Measurements from ENCODE around the gene ADAM19. TPM values are rescaled to one million over a fixed set of nuclear protein-coding genes. Genes with fewer than 3 reads are reported as not detected.

Gene ADAM19
- total RNA-seq, 1 donor from 2014 or later: 8.9 TPM

DNA sequence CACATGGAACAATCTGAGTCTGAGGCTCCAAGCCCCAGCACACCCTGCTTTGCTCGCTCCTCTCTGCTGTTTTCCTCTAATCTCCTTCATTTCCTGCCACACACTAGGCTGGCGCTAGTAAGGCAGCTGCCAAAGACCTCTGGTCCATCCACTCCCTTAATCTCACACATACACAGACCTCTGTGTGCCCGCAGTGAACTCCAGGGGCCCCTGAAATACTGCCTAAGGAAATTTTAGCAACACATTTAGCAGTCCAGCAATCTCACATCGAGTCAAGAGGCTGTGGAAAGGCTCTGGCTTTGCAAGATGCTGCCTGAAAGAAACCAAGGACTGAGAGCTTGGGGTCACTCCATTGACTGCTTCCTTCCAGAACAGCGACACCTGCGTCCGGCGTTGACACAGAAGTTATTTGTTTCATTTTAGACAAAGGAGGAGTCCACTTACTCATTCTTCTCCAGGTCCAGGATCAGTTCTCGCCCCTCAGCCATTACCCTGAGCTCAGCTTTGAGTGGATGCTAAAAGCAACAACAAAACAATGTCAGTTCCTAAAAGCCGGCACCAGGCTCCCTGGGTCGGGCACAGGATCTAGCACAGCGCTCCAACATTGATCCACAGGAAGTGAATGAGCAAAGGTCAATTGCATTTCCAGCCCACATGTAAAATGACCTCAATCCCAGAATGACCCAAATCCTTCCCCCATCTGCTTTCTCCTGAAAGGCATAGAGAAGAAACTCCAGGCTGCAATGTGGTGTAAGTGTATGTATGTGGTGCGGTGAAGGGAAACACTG, 11.5 kb downstream of the ADAM19 start:
- DNase-seq (ENCODE audit: low read depth in 2 of 2): peak; percentile 50 to 90

DNA sequence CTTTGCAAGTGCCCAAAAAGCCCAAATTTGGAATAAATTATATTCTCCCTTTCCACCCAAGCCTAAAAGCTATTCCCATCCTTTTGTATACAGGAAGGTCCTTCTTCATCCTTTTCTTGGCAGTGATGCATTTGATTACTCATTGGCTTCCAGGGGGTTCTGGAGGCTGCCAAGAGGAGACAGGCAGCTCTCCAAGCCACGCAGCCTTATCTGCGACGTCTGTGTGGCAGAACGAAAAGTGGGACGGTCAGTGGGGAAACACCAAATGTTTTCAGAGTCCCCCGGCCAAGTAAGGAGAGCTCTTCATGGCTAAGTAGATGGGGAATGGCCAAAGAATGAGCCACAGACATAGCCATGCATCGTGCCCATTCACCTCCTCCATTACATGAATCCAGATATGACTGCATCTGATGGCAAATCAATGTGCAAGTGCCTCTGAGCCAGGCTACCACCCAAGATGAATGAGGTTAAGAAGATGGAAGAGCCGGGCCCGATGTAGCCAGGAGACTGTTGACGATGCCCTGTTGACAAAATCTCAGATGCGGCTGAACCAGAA, 12.1 kb downstream of the ADAM19 start:
- peak in 1 of 2 donors; percentile 77 for DNase-seq (ENCODE audit: low read depth in 2 of 2)

DNA sequence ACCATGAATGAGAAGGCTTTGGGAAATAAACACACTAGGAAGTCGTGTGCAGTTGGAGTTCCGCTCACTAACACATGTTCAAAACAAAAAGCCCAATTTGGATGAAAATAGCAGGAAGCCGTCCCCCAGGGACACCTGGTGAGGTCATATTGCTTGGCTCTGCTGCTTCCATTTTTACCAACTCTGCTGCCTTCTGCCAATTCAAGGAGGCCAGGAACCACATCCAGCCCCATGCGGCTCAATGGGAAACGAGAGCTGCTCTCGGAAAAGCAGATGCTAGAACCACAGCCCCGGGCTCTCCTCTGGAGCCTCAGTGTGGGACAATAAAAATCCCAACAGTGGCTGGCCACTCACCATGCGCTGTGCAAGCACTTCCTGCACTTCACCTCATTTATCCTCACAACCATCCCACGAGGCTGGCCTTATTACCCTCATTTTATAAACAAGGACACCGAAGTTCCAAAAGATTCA, 13.4 kb downstream of the ADAM19 start:
- peak; percentile 24 to 92 for DNase-seq (ENCODE audit: low read depth in 2 of 2)

DNA sequence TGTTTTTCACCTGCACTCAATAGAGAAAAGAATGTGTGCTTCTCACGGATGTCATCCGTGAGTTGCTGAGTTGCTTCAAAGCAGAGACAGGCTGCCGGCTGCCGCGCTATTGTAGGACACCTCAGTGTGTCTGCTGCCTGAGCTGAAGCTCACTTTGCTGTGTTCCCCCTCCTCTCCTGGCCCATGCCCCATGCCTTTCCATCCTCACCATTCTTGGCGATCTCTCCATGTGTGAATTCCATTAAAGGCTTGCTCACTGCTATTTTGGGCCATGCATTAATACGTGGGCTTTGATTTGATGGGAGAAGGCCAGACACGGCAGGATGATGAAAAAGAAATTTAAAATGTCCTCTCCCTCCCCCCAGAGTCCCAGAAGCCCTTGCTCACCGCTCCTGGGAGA, 14.5 kb downstream of the ADAM19 start:
- DNase-seq (ENCODE audit: low read depth in 2 of 2): no peak

DNA sequence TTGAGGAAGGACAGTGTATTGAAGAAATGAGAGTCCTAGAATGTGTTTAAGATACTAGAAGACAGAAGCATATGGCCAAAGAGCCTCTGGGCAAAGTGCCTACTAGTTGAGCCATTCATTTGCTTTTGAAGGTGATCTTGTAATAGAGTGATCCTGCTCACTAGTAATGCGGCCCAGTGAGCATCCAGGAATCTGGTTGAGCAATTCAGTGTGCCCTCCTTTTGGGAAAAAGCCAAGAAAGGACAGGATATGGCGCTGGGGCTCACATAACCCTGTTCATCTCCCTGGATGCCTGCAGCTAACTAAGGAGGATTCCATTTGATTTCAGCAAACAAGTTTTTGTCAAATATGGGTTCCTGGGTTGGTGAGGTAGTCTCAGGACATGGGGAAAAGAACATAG, 16.3 kb downstream of the ADAM19 start:
- peak; percentile 27 to 43 for DNase-seq (ENCODE audit: low read depth in 2 of 2)

DNA sequence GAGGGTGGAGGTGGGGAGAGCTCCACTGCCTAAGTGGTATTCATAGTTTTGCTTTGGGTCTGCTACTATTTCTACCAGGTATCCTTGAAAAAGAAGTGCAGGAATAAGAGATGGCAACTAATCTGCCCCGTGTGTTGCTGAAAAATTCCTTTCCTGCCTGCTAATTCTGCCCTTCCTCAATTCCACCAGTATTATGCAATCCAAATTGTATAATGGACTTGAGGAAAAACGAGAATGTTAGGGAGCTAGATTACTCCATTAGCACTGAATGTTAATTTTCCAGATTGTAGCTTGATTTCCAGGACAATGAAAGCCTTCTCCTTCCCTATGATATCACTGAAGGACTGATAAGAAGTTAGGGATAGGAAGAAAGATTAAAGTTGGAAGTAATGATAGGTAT, 16.9 kb downstream of the ADAM19 start:
- DNase-seq (ENCODE audit: low read depth in 2 of 2): no peak

DNA sequence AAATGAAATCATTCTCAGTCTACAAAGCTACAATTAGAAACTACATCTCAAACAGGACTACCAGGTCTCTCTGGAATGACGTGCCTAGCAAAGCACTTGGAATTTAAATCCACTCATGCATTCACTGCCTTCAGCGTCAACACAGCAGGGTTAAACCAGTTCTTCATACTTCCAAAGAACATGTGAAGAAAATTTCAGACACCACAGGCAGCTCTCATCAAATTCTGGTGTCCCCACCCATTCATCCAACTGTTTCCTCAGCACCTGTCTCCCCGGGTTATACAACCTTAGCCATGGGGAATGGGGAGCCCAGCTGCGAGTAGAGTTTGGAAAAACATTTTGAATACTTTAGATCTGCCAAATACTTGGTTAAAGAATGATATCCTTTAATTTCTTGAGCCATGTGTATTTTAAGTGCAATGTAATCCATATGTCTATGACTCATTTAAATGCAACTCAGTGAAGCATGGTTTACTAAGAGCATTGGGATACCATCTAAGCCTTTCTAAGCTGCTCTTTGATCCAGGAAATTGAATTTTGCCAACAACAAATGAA, 17.5 kb downstream of the ADAM19 start:
- peak in 1 of 2 donors; percentile 22 for DNase-seq (ENCODE audit: low read depth in 2 of 2)

DNA sequence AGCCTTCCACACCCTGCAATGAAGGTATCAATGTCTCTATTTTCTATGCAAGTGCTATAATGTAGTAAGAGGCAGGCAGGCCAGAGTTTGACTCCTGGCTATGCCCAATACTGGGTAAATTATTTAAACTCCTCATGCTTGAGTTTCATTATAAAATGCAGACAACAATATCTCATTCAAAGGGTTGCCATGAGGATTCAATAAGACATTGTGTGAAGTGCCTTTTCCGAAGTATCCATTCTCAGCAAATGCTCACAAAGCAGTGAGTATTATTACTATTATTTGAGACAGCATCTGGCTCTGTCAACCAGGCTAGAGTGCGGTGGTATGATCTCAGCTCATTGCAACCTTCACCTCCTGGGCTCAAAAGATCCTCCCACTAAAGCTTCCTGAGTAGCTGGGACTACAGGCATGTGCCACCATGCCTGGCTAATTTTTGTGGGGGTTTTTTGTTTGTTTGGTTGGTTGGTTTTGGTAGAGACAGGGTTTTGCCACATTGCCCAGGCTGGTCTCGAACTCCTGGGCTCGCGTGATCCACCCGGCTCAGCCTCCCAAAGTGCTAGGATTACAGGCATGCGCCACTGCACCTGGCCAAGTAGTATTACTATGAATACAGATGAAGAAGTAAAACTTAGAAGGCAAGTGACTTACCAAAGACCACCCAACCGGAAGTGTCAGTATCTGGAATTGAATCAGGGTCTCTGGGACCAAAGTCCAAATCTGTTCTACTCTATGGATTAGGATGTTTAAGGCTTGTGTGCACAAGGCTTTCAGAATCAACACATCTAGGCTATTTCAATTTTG, 18.8 kb downstream of the ADAM19 start:
- no peak for DNase-seq (ENCODE audit: low read depth in 2 of 2)

DNA sequence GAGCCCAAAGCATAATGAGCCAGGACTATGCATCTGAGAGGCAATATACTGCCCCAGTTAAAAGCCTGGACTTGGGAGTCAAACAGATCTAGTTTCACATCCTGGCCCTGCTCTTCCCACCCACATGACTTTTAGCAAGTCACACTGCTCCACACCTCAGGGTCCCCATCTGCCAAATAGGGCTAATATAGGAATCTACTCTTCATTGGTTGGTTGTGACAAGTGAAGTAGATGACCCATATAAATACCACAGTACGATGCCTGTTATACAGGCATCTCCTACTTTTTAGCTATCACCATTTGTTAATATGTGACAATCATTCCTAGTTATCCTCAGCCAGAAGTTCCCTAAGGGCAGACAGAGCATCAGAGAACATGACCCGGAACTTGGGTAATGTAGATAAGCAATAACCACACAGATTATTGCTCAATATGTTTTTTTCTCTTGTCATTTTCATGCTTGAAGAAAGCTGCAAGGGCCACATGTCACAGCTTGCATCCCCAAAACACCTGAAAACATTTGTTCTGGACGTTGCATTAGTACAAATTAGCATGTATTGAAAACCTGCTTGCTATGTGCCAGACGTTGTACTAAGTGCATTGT, 20.4 kb downstream of the ADAM19 start:
- peak in 1 of 2 donors; percentile 30 for DNase-seq (ENCODE audit: low read depth in 2 of 2)

DNA sequence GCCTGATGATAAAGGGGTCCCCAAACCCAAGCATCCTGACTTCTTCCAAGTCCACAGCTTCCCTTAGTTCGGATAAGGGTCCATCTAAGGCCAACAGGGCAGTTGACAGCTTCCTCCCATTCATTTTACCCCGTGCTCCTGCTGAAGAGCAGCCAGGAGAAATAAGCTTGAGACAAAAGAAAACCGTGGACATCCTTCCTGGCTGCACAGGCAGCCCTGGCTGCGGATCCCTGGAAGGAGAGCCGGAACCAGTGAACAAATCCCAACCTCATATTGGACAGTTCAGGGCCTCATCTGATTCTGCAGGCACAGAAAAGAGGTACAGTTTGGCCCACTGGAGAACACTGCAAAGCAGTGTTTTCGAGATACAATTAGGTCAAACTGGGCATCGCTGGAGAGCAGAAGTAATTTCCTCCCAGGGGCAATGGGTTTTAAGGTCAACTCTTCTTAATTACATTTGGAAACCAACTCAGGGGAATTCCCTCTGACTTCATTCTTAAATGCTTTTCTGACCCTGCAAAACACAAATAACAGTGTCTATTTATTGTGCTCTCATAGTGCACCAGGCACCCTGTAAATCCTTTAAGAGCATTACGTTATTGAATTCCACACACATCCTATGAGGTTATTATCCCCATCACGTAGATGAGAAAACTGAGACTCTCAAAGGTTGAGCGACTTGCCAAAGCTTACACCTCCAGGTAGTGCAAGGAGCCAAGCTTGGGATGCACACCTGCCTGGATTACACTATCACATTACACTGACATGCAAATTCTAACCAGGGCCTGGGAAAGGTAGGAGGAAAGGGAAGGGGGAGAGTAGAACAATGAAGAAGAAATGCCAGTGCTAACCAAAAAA, 21.2 kb downstream of the ADAM19 start:
- DNase-seq (ENCODE audit: low read depth in 2 of 2): peak; percentile 74 to 86

DNA sequence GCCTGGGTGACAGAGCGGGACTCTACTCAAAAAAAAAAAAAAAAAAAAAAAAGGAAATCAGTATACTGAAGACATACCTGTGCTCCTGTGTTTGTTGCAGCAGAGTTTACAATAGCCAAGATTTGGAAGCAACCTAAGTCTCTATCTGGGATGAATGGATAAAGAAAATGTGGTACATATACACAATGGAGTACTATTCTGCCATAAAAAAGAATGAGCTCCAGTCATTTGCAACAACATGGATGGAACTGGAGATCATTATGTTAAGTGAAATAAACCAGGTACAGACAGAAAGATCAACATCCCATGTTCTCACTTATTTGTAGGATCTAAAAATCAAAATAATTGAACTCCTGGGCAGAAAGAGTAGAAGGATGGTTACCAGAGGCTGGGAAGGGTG, 22.9 kb downstream of the ADAM19 start:
- no peak for DNase-seq (ENCODE audit: low read depth in 2 of 2)

DNA sequence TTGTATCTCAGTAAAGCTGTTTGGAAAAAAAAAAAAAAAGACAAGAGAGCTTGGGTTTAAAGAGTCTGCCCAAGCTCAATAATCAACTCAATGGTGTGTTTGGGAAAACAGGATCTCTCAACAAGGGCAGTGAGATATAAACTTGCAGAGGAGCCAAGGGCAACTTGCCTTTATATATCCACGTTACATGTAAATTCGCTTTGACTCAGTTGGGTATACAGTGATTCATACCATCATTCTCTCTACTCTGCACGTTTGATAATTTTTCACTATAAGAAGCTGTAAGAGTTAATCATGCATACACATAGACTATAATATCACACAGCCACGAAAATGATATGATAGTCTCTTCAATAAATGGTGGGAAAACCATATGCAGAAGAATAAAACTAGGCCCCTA, 24.9 kb downstream of the ADAM19 start:
- no peak for DNase-seq (ENCODE audit: low read depth in 2 of 2)

DNA sequence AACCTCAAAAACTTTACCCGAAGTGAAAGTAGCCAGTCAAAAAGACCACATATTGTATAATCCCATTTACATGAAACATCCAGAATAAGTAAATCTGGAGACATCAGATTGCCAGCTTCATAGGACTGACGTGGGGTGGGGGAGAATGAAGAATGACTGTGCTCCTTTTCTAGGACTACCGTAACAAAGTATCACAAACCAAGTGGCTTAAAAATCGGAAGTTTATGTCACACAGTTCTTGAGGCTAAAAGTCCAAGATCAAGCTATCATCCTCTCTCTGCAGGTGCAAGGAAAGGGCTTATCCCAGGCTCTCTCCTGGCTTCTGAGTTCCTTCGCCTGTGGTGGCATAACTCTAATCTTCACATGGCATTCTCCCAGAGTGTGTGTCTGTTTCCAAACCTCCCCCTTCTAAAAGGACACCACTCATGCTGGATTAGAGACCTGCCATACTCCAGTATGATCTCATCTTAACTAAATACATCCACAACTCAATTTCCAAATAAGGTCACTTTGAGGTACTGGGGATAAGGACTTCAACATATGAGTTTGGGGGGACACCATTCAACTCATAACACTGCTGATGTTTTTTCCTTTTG, 25.5 kb downstream of the ADAM19 start:
- DNase-seq (ENCODE audit: low read depth in 2 of 2): no peak

DNA sequence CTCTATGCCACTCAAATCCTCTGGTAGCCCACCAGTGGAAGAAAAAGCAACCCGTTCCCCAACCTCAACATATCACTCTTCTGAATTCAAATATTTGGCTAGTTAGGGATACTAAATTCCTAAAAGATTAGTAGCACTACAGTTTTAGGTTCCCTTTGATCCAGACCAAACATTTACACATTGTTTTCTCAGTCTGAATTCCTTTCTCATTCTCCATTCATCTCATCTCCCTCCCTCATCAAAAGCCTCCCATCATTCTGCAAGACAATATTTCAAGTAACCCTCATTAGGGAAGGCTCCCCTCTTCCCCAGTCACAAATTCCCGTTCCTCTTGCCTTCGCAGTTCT, 26.3 kb downstream of the ADAM19 start:
- no peak for DNase-seq (ENCODE audit: low read depth in 2 of 2)

DNA sequence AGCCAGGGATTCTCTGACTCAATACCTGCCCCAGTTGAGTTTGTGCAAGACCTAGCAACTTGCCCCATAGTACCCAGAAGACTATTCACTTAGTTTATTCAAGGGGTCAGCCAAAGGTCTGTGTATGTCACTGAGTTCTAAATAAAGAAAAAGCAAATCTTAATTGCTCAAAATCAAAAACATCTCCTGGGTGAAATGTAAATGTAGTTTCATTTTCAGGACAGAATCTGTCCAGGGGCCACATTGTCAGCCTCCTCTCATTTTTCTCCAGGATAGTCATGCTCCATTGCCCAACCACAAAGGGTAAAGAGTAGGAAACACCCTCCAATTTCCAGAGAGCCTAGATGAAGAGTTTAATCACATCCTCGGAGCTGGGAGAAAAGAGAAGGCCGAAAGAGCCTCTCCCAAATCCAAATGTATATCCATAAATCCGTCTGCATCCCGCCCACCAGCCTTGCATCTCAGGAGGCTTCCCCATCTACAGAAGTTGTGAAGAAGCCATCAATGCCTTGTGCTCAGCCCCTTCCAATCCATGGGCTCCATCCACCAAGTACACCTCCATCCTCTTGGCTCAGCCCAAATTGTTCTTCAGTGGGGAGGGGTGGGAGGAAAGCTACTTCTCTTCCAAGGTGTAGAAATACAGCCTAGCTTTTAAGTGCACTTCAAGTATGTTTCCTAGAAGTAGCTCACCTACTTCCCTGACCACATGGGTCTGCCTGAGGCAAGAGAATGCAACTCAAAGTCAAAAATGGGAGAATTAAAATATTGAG, 26.9 kb downstream of the ADAM19 start:
- peak in 1 of 2 donors; percentile 33 for DNase-seq (ENCODE audit: low read depth in 2 of 2)

DNA sequence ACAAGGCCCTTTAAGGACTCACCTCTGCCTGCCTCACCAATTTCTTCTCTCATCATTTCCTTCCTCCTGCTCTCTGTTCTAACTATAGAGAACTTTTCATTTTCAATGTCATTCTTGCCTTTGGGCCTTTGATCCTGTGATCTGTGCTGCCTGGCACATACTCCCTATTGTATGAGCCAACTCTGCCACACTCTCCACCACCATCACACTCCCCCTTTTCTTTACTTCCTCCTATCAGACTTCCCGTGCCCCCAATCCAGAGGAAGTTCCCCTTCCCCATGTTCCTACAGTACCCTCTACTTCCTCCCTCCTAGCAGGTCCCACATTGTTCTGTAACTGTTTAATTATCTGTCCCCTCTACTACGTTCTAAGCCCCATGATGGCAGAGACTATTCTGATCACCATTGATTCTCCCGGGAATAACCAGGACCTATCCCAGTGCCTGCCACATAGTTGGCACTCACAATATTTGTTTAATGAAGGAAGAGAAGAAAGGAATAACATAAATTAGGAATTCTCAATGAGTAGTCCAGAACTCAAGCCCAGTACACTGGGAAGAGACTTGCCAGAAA, 27.5 kb downstream of the ADAM19 start:
- DNase-seq (ENCODE audit: low read depth in 2 of 2): no peak

DNA sequence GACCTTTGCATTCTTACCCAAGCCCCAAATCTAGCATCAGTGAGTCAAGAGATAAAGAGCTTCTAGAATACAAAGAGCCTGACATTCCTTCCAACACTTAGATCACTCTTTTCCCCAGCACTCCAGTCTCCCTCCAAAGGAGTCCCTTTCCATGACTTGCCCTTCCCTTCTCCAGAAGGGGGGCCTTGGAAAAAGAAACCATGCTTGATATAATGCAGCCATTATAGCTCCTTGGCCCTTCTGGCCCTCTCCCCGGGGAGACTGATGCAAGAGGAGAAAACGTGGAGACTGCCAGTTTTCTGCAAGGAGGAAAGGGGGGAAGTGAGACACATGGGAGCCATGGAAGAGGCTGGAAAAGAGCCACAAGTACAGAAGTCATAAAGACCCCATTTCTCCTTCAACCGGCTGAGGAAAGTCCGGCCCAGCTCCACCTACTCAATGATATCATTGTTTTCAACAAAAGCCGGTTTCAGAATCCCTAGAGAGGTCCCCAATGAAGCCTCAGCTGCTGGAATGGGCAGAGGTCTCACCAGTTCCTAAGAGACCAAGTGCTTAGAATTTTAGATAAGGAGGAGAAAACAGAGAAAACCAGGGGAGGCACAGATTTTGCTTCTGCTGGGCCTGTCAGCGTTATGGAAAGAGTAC, 29.0 kb downstream of the ADAM19 start:
- no peak for DNase-seq (ENCODE audit: low read depth in 2 of 2)

DNA sequence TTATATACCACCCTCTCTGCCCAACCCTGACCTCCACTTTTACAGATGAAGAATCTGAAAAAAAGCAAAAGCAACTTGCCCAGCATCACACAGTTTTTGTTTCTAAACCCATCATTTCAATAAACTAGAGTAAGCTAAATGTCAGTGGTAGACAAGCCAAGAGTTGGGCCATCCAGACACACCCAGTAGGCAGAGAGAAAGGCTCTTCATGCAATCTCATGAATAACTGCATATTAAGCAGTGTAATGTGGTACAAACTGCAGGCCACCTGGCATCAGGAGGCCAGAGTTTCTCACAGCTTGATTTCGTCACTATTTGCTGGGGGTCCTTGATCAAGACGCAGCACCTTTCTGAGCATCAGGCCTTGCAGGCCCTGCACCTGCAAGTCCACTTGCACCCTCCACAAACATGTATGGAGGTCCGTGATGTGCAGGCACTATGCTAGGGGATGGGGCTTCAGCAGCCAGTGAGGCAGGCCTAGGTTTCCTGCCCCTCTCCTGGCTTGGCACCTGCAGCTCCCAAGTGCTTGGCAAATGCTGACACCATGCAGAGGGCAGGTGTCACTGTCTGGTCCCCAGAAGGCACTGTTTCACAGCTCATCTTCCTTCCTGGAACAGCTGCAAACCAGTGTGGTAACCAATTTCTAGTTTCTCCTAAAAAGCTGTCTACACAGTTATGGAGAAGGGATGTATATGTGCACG, 29.8 kb downstream of the ADAM19 start:
- DNase-seq (ENCODE audit: low read depth in 2 of 2): no peak

Measured in lung microvascular endothelial cell (primary cell).